ENCODE data around the gene ST8SIA5. TPM values are rescaled to one million over a fixed set of nuclear protein-coding genes. Genes with fewer than 3 reads are reported as not detected.

ST8SIA5 gene
- total and polyA plus RNA-seq, 2 of the 13 experiments (the other 11 are each of a cell fraction or from before 2014, with no cell fraction given), result 0.07 to 0.20 TPM

- in situ Hi-C loops (cut with HindIII; ENCODE audit: extremely low pct_ligation_motif_present, low pct_unique_long_range_greater_than_20kb), result no loop called here
These were observed 135.6 kb downstream of the ST8SIA5 start for GRCh38 chr18:46621111-46621766.

More at GRCh38 chr18:46621111-46621766, 135.6 kb downstream of the ST8SIA5 start:
- H3K79me2 ChIP-seq (ENCODE audit: insufficient read depth, low read length), result no peaks in the 10 kb centered on the region
- no peak overlapping the region for H3K4me3 ChIP-seq (replicated peaks in 1 of 3; ENCODE audit: insufficient read depth in 1 of 3, low read depth in 2 of 3, low read length in 3 of 3)
- H3K9me3 ChIP-seq (ENCODE audit: low read length), result no peaks in the 10 kb centered on the region
- no peak overlapping the region for H3K4me2 ChIP-seq (ENCODE audit: low read depth, low read length)
- TF ChIP-seq SRY (CRISPR knock-in tag; IDR thresholded peaks at IDR 0.05) (no peak), CAMTA2 (CRISPR knock-in tag; IDR thresholded peaks at IDR 0.05; ENCODE audit: borderline replicate concordance) (no peak), ZNF543 (CRISPR knock-in tag; IDR thresholded peaks at IDR 0.05) (no peak), LCORL (IDR thresholded peaks at IDR 0.05) (no peak), LCORL (CRISPR knock-in tag; IDR thresholded peaks at IDR 0.05) (no peak), THYN1 (CRISPR knock-in tag; IDR thresholded peaks at IDR 0.05; ENCODE audit: borderline replicate concordance, low read depth) (no peak), ZNF580 (CRISPR knock-in tag; IDR thresholded peaks at IDR 0.05; ENCODE audit: borderline replicate concordance, low read depth) (no peak), ZBTB49 (CRISPR knock-in tag; IDR thresholded peaks at IDR 0.05; ENCODE audit: borderline replicate concordance) (no peak), TOE1 (CRISPR knock-in tag; IDR thresholded peaks at IDR 0.05) (no peak), ZNF407 (CRISPR knock-in tag; IDR thresholded peaks at IDR 0.05; ENCODE audit: not compliant biosample characterization) (no peak), MAFG (CRISPR knock-in tag; IDR thresholded peaks at IDR 0.05) (no peak), ZNF564 (CRISPR knock-in tag; IDR thresholded peaks at IDR 0.05) (no peak), GABPA (IDR thresholded peaks at IDR 0.05; ENCODE audit: low read depth, low read length) (no peak), GABPA (CRISPR knock-in tag; IDR thresholded peaks at IDR 0.05; ENCODE audit: low read depth) (no peak)
- ATAC-seq (no peak), DNase-seq (ENCODE audit: low spot score) (no peak), FAIRE-seq (no peak)
- BruUV-seq (replicated peaks), result no TSS peak
- no peak overlapping the region for H3K9ac ChIP-seq (ENCODE audit: insufficient read depth, low read depth, low read length)
- ChIA-PET POLR2A (no interaction called here), CTCF (ENCODE audit: low intra/inter-chr PET ratio, low total read pairs) (no interaction called here)
- H3K27me3 ChIP-seq (ENCODE audit: control insufficient read depth in 1 of 2, insufficient read depth in 2 of 2, low read length in 2 of 2), result no peaks in the 10 kb centered on the region
- peaks cover 8% of the 10 kb centered on the region; the same call in 1 of the 2 replicates for H3K4me1 ChIP-seq (ENCODE audit: insufficient read depth, low read length)
- intact Hi-C loops (cut with micrococcal nuclease; ENCODE audit: unreplicated experiment), result no loop called here
- no peaks in the 10 kb centered on the region for H3K36me3 ChIP-seq (replicated peaks in 1 of 2; ENCODE audit: control insufficient read depth in 1 of 2, insufficient read depth in 2 of 2, low read length in 2 of 2)
- WGBS (ENCODE audit: low lambda C conversion rate), result 23% methylated on average over 6 of the region's 6 CpGs
- H3K27ac ChIP-seq (ENCODE audit: extremely low read length, insufficient read depth, low read length), result no peak overlapping the region
- H2AFZ ChIP-seq (ENCODE audit: low read length), result no peak overlapping the region
- no peaks in the 10 kb centered on the region for H4K20me1 ChIP-seq (ENCODE audit: insufficient read depth, low read length)
